Measurements from ENCODE around the gene COL11A2.

COL11A2 gene

DNA sequence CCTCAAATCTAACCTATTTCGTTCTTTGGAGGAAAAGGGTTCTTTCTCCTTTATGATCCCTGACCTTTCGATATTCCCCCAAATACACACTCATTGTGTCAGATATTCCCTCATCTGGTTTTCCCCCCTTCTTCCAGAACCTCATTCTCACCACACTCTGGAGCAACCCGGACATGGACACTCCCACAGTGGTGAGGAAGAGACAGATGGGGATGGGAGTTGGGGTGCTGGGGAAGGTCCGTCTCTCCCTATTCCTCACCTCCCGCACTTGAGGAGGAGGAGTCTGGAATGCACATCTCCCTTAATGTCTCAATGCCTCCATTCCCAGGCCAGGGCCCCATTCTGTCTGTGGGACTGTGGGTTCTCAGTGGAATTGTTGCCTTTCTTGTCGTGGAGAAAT is 9.7 kb upstream of the COL11A2 start:
- Histone ChIP-seq H3K36me3 (peaks cover 37% of the 10 kb centered on the region), H3K27me3 (peaks cover 12% of the 10 kb centered on the region; the same call in 1 of the 2 replicates), H3K9ac (peak overlapping the region; percentile 97), H3K4me3 (peak overlapping the region; percentile 85), H3K4me2 (peak overlapping the region; percentile 100), H3K4me1 (peaks cover 57% of the 10 kb centered on the region), H3K9me3 (no peaks in the 10 kb centered on the region), H3K27ac (no peak overlapping the region), H4K20me1 (peaks cover 33% of the 10 kb centered on the region)
- TF ChIP-seq Cebpa-rat (IDR thresholded peaks at IDR 0.05): no peak

DNA sequence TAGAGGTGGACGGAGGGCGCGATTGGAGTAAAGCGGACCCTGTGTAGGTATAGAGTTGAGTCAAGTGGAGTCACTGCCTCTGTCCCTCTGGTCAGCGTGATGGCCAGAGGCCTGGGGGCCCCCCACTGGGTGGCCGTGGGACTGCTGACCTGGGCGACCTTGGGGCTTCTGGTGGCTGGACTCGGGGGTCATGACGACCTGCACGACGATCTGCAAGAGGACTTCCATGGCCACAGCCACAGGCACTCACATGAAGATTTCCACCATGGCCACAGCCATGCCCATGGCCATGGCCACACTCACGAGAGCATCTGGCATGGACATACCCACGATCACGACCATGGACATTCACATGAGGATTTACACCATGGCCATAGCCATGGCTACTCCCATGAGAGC is 8.9 kb upstream of the COL11A2 start:
- H3K27ac ChIP-seq: peak overlapping the region; percentile 96
- peaks cover 40% of the 10 kb centered on the region for H4K20me1 ChIP-seq
- peak overlapping the region; percentile 97 for H3K9ac ChIP-seq
- TF ChIP-seq Cebpa-rat (IDR thresholded peaks at IDR 0.05): no peak
- H3K4me2 ChIP-seq: peak overlapping the region; percentile 100
- H3K4me3 ChIP-seq: peak overlapping the region; percentile 85
- no peaks in the 10 kb centered on the region for H3K9me3 ChIP-seq
- peaks cover 57% of the 10 kb centered on the region for H3K4me1 ChIP-seq
- H3K27me3 ChIP-seq: peaks cover 4% of the 10 kb centered on the region; the same call in 1 of the 2 replicates
- H3K36me3 ChIP-seq: peaks cover 45% of the 10 kb centered on the region

GRCh38 chr6:33200219-33201146 is 8.2 kb upstream of the COL11A2 start, which contains the start of the genes RXRB and SLC39A7:
TSS of gene RXRB (minus strand) at chr6:33200665. CDS start at chr6:33200476, 189 bp downstream.
TSS of gene SLC39A7 (plus strand) at chr6:33200867. CDS start at chr6:33201246, 379 bp downstream.
- Histone ChIP-seq H3K4me1 (peaks cover 56% of the 10 kb centered on the region), H3K4me2 (peak within 1 kb of the TSS; percentile 100), H3K9ac (peak within 1 kb of the TSS; percentile 97), H3K36me3 (peaks cover 52% of the 10 kb centered on the region), H3K9me3 (no peaks in the 10 kb centered on the region), H3K27me3 (0 out of 2 replicates have a peak, but pooled peaks cover under 1% of the 10 kb centered on the region), H4K20me1 (peaks cover 45% of the 10 kb centered on the region), H3K4me3 (peak within 1 kb of the TSS; percentile 85), H3K27ac (peak within 1 kb of the TSS; percentile 96)
- TF ChIP-seq Cebpa-rat (IDR thresholded peaks at IDR 0.05): no peak

DNA sequence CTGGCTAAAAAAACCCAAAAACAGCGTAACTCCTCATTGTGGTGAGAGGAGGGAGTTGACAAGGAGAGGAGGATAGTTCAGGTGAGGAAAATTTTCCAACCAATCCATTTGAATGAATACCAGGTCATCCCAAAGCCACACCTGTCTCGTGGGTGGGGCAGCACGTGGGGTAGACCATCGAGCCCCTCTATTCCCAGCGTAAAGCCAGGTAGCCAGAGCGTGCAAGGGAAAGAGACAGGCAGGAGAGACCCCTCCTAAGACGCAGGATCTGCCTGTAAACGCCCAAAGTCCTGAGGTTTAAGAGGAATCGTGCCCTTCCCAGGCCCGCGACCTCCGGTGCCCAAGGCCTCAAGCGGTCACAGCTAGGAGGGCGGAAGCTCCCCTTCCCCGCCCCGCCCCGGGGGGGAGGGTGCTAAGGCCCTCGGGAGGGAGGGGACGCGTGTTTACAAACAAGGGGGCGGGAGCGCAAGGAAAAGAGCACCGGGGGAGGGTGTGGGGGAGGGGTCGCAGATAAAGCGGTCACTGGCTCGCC is 7.5 kb upstream of the COL11A2 start:
- Histone ChIP-seq H3K9ac (peak overlapping the region; percentile 97), H3K36me3 (peaks cover 59% of the 10 kb centered on the region), H3K4me2 (peak overlapping the region; percentile 97), H3K4me1 (peaks cover 49% of the 10 kb centered on the region), H3K9me3 (no peaks in the 10 kb centered on the region), H3K27me3 (no peaks in the 10 kb centered on the region), H4K20me1 (peaks cover 52% of the 10 kb centered on the region), H3K4me3 (peak overlapping the region; percentile 85), H3K27ac (peak overlapping the region; percentile 96)
- no peak for TF ChIP-seq Cebpa-rat (IDR thresholded peaks at IDR 0.05)

GRCh38 chr6:33198853-33199436 is 6.7 kb upstream of the COL11A2 start:
- Histone ChIP-seq H3K36me3 (peaks cover 66% of the 10 kb centered on the region), H3K9ac (peak overlapping the region; percentile 97), H3K27ac (peak overlapping the region; percentile 96; the same call in 1 of the 2 replicates), H3K4me2 (peak overlapping the region; percentile 97), H3K4me3 (peak overlapping the region; percentile 85), H4K20me1 (peaks cover 60% of the 10 kb centered on the region), H3K27me3 (no peaks in the 10 kb centered on the region), H3K4me1 (peaks cover 44% of the 10 kb centered on the region), H3K9me3 (no peaks in the 10 kb centered on the region)
- no peak for TF ChIP-seq Cebpa-rat (IDR thresholded peaks at IDR 0.05)

- H3K9me3 ChIP-seq: no peaks in the 10 kb centered on the region
- no peak overlapping the region for H3K4me3 ChIP-seq
- H3K4me2 ChIP-seq: peak overlapping the region; percentile 97
- H3K27me3 ChIP-seq: peaks cover 5% of the 10 kb centered on the region
- H3K36me3 ChIP-seq: peaks cover 64% of the 10 kb centered on the region
- 0 out of 2 replicates have a peak overlapping the region, but pooled peaks have one; percentile 30 for H3K27ac ChIP-seq
- no peak for TF ChIP-seq Cebpa-rat (IDR thresholded peaks at IDR 0.05)
- H4K20me1 ChIP-seq: peaks cover 66% of the 10 kb centered on the region
- H3K4me1 ChIP-seq: peaks cover 38% of the 10 kb centered on the region
- no peak overlapping the region for H3K9ac ChIP-seq
These were observed 6.0 kb upstream of the COL11A2 start for GRCh38 chr6:33198159-33198852.

DNA sequence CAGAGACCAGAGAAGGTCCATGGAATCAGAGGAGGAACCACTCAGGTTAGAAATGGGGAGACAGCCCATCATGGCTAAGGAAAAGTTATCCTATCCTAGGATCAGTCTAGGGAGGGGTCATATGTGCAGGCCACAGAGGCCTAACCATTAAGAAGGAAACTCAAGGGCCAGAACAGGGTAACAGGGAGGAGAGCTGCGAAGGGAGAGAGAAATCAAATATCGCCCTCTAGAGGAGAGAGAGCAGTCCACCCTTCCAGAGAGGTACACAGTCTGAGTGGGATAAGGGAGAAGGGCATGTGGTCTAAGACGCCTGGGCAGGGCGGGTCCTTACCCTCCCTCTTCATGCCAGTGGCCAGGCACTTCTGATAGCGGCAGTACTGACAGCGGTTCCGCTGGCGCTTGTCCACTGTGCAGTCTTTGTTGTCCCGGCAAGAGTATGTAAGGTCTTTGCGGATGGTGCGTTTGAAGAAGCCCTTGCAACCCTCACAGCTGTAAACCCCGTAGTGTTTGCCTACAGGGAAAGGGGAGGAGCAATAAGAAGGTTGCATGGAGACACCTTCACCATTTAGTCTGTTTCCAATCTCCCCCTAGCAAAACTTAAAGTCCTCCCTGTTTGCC is 5.3 kb upstream of the COL11A2 start:
- Histone ChIP-seq H3K36me3 (peaks cover 57% of the 10 kb centered on the region), H3K27ac (no peak overlapping the region), H3K4me3 (no peak overlapping the region), H3K4me1 (peaks cover 38% of the 10 kb centered on the region), H3K9ac (no peak overlapping the region), H3K9me3 (no peaks in the 10 kb centered on the region), H3K27me3 (peaks cover 12% of the 10 kb centered on the region), H4K20me1 (peaks cover 66% of the 10 kb centered on the region), H3K4me2 (peak overlapping the region; percentile 8; the same call in 1 of the 2 replicates)
- TF ChIP-seq Cebpa-rat (IDR thresholded peaks at IDR 0.05): no peak

DNA sequence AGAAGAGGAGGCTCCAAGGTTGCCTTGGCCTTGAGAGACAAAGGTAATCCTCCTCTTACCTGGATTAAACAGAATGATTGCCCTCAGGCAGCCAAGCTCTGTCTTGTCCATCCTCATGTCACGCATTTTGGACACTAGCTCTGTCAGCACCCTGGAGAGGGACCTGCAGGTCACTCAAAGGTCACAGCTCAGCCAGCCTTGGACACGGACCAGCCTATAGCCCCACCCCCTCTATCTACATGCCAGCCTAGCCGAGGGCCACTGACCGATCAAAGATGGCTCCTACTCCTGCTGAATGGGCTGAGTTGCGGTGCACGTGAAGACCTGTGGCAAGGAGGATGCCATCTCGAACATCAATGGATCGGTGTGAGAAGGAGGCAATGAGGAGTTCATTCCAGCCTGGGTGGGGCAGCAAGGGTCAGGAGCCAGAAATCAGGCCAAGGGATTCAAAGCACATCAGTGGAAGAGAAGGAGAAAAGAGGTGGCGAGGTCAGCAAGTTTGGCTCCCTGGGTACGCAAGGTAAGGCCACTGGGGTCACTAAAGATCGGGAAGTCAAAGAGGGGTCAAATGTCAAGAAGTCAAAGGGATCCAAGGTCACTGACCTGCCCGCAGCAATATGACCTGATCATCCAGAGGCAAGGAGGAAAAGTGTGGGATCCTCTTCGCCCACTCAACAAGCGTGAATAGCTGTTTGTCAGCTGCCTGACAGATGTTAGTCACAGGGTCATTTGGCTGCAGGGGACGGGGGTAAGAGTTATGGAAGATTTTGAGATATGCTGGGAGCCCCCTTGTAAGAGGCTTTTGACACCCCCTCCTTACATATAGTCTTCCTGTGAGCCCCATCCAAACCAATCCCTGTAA is 3.3 kb upstream of the COL11A2 start:
- no peaks in the 10 kb centered on the region for H3K9me3 ChIP-seq
- H3K4me3 ChIP-seq: no peak overlapping the region
- H3K9ac ChIP-seq: no peak overlapping the region
- no peak overlapping the region for H3K27ac ChIP-seq
- peaks cover 69% of the 10 kb centered on the region for H4K20me1 ChIP-seq
- peaks cover 32% of the 10 kb centered on the region for H3K27me3 ChIP-seq
- peaks cover 48% of the 10 kb centered on the region for H3K36me3 ChIP-seq
- TF ChIP-seq Cebpa-rat (IDR thresholded peaks at IDR 0.05): no peak
- H3K4me1 ChIP-seq: peaks cover 33% of the 10 kb centered on the region
- no peak overlapping the region for H3K4me2 ChIP-seq
